NCI-H2029 (cell line): Measurements from ENCODE around the gene TMEM50A.
"Not testable (repeated sequence)": the region's sequence is repeated elsewhere in the genome, so short reads cannot be mapped to it uniquely, and the experiment has no call there.

Source experiments
- DNase-seq: peaks from one replicate; lab custom pipeline; 2025; lab: John Stamatoyannopoulos, UW

TMEM50A gene

DNA sequence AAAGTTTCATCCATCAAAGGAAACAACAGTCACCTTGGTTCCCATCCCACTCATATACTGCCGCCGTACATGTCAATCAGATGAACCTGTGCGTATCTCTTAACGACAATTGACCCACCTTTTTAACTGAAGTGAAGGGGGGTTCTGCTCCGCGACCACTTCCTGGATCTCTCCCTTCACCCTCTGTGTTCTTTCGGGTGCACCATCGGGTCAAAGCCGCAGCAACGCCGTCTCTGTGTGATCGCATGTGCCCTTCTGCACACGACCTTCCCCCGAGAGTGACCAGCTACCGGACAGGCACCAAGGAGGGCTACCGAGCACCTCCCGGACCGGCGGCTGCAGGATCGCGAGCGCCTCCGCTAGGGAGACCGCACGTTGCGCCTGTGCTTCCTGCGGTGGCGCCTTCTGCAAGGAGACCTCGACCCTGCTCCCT, 1.2 kb upstream of the TMEM50A start:
- DNase-seq: not testable (repeated sequence)

DNA sequence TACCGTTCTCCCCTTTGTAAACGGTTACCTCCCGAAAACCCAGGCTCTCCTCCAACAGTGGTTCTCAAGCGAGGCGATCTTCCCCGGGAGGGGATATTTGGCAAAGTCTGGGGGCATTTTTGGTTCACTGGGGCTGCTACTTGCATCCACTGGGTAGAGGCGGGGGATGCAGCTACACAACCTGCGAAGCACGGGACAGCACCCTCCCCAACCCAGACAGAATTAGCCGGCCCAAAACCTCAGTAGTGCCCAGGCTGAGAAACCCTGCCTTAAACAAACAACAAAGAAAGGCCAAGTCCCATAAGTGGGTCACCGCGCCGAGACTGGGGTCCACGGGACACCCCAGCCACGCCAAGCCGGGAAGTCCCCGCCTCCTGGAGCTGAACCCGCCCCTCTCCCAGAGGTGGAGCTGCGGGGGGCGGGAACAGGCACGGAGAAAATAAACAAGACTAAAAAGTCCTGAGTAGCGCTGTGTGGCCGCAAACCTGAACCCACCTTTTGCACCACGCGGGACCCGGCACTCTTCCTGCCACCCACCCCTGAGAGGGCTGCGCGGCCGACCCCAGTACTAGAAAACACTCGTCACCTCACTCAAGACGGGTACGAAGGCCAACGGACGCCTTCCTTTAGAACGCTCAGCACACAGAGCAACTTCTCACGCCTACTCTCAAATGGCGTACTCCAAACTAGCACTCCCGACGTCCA, 499 bp upstream of the TMEM50A start:
- not testable (repeated sequence) for DNase-seq

DNA sequence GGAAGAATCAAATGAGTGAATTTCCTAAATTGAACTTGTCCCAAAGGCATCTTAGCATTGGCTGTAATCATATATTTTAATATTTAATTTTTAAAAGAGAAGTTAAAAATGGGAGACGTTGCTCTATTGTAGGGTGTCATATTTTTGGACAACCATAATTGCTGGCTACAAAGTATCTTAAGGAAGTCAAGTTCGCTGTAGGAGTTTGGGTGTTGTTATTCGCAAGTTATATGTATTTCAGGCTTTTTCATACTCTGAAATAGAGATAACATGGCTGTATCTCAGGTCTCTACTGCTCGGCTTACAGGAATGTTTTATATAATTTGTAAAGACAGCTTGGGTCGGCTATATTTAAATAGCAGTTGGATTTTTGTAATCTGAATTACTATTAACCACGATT, 852 bp downstream of the TMEM50A start:
- DNase-seq: no peak

DNA sequence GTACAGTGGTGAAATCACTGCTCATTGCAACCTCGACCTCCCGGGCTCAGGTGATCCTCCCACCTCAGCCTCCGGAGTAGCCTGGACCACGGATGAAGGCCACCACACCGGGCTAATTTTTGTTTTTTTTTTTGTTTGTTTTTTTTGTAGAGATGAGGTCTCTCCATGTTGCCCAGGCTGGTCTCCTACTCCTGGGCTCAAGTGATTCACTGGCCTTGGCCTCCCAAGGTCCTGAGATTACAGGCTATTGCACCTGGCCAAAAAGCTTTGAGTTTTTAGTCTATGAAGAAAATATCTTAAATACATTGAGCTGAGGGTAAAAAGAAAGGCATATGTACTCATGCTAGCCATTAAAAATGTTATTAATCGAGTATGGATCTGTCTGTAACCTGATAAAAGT, 3.6 kb downstream of the TMEM50A start:
- no peak for DNase-seq

DNA sequence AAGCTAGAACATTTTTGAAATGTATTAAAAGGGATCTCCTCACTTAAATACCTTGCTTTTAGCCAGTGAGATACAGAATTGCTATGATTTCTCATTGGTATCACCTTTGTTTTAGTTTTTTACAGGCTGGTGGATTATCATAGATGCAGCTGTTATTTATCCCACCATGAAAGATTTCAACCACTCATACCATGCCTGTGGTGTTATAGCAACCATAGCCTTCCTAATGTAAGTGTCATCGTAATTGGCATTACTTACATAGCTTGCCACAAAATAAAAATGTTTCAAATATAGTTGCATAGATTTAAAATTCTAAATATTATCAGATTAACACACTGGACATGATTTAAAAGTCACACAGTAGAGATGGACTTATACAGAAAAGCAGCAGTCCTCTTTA, 4.7 kb downstream of the TMEM50A start:
- no peak for DNase-seq

DNA sequence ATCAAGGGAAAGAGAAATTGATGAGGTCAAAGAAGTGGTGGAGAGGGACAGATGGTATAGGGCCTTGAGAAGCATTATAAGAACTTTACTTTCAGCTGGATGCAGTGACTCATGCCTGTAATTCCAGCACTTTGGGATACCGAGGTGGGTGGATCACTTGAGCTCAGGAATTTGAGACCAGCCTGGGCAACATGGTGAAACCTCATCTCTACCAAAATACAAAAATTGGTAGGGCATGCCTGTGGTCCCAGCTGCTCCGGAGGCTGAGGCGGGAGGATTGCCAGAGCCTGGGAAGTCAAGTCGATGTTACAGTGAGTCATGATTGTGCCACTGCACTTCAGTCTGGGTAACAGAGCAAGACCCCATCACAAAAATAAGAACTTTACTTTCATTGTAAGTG, 5.7 kb downstream of the TMEM50A start:
- no peak for DNase-seq

DNA sequence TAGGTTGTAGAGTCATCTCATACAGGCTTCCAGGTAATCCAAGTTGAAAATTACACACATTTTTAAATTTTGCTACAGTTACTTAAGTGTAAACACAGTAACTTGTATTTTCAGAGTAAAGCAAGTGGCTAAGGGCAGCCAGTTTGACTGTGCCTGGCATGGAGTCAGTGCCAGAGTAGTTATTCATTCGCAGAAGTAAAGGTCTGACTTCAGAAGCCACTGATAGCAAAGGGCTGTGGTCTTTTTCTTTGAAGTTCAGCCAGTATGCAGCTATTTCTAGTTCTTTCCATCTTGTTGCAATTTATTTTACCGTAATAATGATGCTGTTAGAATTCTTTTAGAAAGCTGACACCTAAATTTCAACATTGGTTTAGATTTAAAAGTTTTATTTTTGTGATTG, 9.4 kb downstream of the TMEM50A start:
- DNase-seq: no peak

DNA sequence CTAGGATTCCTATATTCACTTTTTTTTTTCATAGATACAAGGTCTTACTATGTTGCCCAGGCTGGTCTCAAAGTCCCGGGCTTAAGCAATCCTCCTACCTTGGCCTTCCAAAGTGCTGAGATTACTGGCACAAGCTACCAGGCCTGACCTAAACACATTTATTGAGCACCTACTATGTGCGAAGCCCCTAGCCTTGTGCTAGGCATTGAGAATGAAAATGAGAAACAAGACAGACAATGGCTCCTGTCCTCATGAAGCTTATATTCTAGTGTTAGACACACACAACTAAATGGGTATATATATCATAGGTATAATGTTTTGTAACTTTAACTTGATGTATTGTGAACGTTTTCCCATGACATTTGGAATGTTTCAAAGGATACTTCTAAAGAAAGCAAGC, 11.5 kb downstream of the TMEM50A start:
- no peak for DNase-seq

DNA sequence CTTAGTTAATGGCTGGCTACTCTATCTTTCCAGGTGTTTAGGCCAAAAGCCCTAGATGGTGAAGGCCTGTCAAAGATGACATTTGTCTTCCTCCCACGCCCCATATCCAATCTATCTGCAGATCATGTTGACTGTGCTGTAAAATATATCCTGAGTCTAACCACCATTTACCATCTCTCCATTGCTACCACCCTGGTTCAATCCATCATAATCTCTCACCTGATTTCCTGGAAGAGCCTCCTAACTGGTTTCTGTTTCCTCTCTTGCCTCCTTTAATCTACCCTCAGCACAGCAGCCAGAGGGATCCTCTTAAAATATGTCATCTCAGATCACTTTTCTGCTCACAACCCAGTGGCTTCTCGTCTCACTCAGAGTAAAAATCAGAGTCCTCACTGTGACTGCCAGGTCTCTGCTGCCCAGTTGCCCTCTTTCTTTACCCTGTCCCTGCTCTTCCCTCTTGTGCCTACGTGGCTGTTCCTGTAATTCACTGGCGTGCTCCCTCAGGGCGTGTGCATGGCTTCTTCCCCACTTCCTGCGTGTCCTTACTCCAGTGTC, 17.8 kb downstream of the TMEM50A start:
- no peak for DNase-seq

DNA sequence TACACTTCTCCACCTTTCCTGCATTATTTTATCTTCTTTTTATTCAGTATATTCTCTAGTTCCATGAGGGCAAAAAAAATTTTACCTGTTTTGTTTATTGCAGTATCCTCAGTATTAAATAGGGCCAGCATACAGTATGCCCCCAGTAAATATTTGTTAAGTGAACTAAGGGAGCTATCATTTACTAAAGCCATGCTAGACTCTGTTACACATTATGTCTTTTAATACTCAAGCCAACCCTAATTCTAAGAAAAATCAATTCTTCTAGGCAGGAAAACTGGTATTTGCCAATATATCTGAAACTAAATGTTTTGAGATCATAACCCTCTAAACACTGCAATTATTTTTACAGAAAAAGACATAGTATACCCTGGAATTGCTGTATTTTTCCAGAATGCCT, 18.3 kb downstream of the TMEM50A start:
- DNase-seq: no peak

DNA sequence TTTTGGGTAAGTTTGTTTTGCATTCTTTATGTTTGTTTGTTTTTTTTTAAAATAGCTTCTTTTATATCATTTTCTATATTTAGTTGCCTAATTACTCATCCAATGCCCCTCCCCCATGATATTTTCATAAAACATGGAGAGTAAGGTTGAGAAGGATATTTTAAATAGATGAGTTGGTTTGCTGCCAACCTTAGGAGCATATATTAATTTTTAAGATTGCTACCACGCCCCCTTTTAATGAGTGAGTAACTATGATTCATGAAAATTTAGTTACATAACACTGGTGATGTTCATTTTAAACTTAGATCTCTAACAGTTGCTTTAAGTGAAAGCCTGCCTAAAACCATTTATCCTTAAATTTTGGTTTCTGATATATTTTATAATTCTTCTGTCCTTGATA, 18.7 kb downstream of the TMEM50A start:
- no peak for DNase-seq

DNA sequence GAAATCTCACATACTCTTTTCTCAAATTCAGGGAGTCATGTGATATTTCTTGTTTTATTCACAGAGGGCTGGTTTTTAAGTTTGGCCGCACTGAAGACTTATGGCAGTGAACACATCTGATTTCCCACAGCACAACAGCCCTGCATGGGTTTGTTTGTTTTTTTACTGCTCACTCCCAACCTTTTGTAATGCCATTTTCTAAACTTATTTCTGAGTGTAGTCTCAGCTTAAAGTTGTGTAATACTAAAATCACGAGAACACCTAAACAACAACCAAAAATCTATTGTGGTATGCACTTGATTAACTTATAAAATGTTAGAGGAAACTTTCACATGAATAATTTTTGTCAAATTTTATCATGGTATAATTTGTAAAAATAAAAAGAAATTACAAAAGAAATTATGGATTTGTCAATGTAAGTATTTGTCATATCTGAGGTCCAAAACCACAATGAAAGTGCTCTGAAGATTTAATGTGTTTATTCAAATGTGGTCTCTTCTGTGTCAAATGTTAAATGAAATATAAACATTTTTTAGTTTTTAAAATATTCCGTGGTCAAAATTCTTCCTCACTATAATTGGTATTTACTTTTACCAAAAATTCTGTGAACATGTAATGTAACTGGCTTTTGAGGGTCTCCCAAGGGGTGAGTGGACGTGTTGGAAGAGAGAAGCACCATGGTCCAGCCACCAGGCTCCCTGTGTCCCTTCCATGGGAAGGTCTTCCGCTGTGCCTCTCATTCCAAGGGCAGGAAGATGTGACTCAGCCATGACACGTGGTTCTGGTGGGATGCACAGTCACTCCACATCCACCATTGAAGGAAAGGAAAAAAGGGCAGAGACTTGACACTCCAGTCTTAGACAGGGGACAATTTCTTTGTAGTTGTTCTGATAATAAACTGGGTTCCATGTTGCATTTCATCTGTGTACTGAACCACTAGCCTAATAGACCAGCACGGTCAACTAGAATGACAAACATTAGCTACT, 22.8 kb downstream of the TMEM50A start:
- DNase-seq: no peak

DNA sequence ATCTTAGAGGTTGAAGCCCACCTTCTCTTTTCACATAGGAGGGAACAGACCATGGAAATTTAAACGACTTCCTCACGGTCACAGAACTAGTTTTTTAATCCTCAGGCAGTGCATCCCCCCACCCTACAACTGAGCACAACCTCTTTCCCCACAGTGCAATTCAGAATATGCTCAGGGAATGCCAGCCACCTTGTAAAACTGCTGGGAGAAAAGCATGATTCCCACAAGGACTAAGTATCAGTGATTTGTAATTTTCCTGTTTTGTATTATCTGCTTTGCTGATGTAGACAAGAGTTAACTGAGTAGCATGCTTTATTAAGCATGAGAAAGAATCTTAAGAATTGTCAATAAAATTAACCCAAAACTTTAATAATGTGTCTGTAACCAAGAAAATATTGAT, 23.8 kb downstream of the TMEM50A start:
- DNase-seq: no peak

DNA sequence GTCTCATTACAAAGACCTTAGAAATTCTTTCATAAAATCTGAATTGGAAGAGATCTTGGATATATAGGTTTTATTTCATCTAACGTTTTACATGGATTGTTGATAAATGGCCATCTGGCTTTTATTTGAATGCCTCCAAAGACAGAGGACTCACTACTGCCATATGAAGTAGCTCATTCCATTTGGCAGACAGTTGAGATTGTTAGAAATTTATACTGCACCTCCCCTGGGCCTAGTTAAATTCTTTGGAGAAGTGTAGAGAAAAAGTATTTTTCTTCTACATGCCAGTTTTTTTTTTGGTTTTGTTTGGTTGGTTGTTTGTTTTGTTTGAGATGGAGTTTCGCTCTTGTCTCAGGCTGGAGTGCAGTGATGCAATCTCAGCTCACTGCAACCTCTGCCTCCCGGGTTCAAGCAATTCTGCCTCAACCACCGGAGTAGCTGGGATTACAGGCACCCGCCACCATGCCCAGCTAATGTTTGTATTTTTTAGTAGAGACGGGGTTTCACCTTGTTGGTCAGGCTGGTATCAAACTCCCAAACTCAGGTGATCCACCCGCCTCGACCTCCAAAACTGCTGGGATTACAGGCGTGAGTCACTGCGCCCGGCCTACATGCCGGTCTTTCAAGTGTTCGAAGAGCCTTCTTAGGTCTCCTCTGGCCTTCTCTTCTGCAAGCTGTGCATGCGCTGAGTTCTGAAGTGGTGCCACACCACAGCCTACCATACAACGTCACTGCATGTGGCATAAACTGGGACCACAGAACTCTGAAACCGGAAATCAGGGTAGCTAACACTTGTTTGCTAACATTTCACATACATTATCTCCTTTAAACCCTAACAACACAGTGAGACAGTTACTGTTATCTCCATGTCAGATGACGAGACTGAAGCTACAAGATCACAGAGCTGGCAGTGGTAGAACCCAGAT, 24.8 kb downstream of the TMEM50A start:
- DNase-seq: not testable (repeated sequence)

DNA sequence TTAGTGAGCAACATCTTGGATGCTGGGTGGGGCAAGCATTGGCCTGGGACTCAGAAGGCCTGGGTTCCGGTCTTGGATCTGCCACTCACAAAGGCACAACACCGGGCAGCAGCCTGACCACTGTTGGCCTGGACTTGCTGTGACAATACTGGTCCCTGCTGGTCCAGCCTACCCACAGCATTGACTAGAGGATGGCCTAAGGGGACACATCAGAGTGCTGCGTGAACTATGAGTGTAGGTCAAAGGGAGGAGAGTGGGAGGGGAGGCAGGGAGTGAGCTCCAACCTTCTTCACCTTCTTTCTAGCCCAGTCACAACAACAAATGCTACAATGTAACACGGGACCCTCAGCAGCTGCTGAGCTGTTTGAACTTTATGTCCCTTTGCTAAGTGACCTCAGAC, 31.1 kb downstream of the TMEM50A start:
- DNase-seq: no peak

DNA sequence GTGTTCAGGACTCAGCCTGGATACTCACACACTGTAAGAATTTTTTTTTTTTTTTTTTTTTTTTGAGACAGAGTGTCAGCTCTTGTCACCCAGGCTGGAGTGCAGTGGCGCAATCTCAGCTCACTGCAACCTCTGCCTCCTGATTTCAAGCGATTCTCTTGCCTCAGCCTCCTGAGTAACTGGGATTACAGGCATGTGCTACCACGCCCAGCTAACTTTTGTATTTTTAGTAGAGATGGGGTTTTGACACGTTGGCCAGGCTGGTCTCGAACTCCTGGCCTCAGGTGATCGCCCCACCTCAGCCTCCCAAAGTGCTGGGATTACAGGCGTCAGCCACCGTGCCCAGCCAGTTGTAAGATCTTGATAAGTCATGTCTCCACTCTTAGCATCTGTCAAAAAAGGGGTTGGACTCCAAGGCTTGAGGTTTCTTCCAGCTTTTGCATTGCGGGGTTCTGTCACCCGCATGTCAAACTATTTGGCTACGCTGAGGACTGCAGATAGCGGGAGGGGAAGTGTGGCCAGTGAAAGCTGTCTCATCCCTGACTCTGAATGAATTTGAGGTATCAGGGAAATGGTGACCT, 31.6 kb downstream of the TMEM50A start:
- not testable (repeated sequence) for DNase-seq

DNA sequence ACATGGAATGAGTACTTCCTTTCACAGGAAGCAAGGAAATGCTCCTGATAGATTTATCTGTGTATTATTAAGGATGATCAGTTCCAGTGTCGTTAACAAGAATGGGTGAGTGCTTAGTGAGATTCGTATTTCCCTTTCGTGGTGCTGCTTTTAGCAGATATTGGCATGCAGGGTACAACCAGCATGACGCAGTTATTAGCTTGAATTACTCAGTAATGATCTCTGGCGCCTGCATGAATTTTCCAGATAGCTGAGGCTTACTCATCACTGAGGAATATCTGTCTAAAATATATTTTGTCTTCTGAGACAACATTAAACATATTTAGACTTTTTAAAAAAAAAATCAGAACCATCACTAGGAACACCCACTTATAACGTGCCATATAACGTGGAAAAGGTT, 33.6 kb downstream of the TMEM50A start:
- not testable (repeated sequence) for DNase-seq

DNA sequence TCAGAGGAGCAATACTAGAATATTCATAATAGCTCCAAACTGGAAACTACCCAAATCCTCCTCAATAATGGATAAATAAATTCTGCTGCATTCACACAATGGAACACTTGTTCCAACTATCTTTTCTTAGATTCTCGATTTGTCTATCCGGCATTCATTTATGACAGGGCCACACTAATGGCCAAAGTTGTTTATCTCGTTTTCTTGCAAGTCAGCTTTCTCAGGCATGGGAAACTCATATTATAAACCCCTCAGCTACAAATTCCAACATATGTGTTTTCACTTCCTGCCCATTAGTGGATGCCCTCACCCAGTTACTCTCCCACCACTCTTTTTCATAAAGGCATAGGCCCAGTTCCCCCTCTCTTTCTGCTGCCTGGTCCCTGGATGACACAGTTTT, 40.2 kb downstream of the TMEM50A start:
- not testable (repeated sequence) for DNase-seq

DNA sequence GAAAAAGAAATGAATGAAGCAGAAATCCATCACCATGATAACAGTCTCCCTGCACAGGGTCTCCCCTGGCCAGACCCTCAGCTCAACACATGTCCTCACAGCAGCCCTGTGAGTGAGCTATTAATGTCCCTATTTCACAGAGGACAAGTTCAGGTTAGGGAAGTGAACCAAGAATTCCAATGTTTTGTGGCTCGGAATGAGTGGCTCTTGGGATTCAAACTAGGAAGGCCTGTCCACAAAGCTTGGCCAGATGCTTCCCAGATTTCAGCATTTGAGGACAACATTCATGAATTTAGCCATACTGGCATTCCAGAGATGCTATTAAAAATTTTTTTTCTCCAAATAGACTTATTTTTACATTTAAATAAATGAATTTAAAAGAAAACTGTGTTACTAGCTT, 44.4 kb downstream of the TMEM50A start:
- not testable (repeated sequence) for DNase-seq

DNA sequence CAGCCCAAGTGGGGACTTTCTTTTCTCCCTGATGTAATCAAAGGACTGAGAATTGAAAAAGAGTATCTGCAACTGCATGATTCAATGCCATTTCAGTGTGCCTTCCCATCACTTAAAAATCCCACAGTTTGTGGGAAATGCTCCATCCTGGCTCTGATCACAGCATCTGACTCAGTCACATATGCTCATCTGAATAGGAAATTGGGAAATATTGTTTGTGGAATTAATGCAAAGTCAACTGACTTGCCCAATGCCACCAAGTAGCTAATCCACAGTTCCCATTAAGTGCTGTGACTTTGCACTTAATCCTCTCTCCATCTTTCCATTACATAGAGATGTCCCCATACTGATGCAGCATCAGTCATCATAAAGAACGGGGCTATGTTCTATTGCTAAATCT, 45.0 kb downstream of the TMEM50A start:
- DNase-seq: not testable (repeated sequence)

DNA sequence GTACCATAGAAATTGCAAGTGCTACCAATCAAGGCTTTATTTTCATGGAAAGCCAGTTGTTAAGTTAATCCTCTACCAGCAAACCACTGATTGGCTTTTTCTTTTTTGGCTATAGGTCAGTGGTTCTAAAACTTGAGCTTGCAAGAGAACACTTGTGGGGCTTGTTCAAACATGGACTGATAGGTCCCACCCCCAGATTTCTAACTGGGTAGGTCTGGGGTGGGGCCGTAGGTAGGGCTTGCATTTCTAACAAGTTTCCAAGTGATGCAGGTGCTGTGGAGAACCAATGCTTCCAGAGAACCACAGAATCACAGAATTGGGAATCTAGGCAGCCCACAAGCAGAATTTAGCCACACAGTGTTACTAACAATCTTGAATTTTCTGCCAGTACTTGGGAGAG, 45.7 kb downstream of the TMEM50A start:
- DNase-seq: not testable (repeated sequence)
